Right lobe of liver (tissue), 6 donors: ENCODE data around the gene RAB34. TPM values are rescaled to one million over a fixed set of nuclear protein-coding genes. Genes with fewer than 3 reads are reported as not detected.

ENCODE experiments used
- ATAC-seq, 4 donors: fragments of 200-7000 bp; cut with Tn5 transposase; one replicate each; pipeline ENCODE4 v1.9.1; 2020; ENCODE audit warnings: mild to moderate bottlenecking in 4 of 4, moderate library complexity in 4 of 4
- DNase-seq, 3 donors: peaks; one replicate each; pipeline ENCODE4 v3.0.0-alpha.2; 2020
- H3K27ac ChIP-seq, 3 donors: fragments of 200-600 bp; one replicate each; pipeline ENCODE4 v1.8.0; 2022
- H3K27me3 ChIP-seq, 2 donors: fragments of 200-600 bp; one replicate each; pipeline ENCODE4 v1.8.0; 2022
- H3K36me3 ChIP-seq, 4 donors: fragments of 200-600 bp; sonication (generic) in 1 of 4; one replicate each; pipeline versions ENCODE4 v1.5.1 to v1.8.0; 2017 to 2022; ENCODE audit warnings: control low read depth in 1 of 4
- H3K4me1 ChIP-seq, 4 donors: fragments of 200-600 bp; sonication (generic) in 1 of 4; one replicate each; pipeline versions ENCODE4 v1.5.1 to v1.8.0; 2017 to 2022; ENCODE audit warnings: control low read depth in 1 of 4
- H3K4me3 ChIP-seq, 3 donors: fragments of 200-600 bp; one replicate each; pipeline ENCODE4 v1.8.0; 2022
- H3K9me3 ChIP-seq, 4 donors: fragments of 200-600 bp; sonication (generic) in 1 of 4; one replicate each; pipeline versions ENCODE4 v1.5.1 to v1.8.0; 2017 to 2022; ENCODE audit warnings: control low read depth in 1 of 4
- CTCF ChIP-seq, 4 donors: fragments of 200-600 bp in 3 of 4; fragments of 450-650 bp in 1 of 4; IDR thresholded peaks; one replicate each; pipeline versions ENCODE4 v1.5.1 to v1.8.0; 2016 to 2022; ENCODE audit warnings: antibody characterized with exemption in 4 of 4, mild to moderate bottlenecking in 2 of 4
- POLR2A ChIP-seq: fragments of 450-650 bp; IDR thresholded peaks from one replicate; pipeline ENCODE4 v1.6.1; 2017; ENCODE audit warnings: antibody characterized with exemption, mild to moderate bottlenecking
- WGBS: methylation state at CpG from one replicate; pipeline ENCODE4 v1.1.6; 2018; ENCODE audit warnings: low coverage, low lambda C conversion rate; ENCODE audit not compliant: insufficient coverage; ENCODE audit errors: missing lambda C conversion rate; 5-methylcytosine and 5-hydroxymethylcytosine counted together
- intact Hi-C, 2 donors: fragments of 100-400 bp; cut with DNase I; formaldehyde crosslinking; loops; one replicate each; pipeline versions ENCODE4 v1.11.2 to v1.14.1; 2022
- total RNA-seq, 6 experiments: library from RNA; depleted of rRNA in 2 of 6; stranded (reverse); fragments of >200 nt in 2 of 6; fragmentation: NEBNext Ultra II Directional in 3 of 6; extraction: Animal tissue kit (Norgen Biotek cat#: 25700) in 3 of 6; gene quantifications; one replicate each; pipeline versions ENCODE4 v1.1.0 to v1.2.4, GENCODE V29; 2016 to 2023
- donor health status: DM: no; HTN: yes; CAD: no.
- donor health status: DM: no; HTN: no; CAD: no.
- donor health status: DM: no; HTN: no; CAD: no.
- donor health status: DM: no; HTN: yes; CAD: no.
- donor health status: DM: no; HTN: yes; CAD: no.

RAB34 gene
- total RNA-seq, 6 experiments from 2014 or later = 2.5 to 12.5 (median 4.7) TPM

GRCh38 chr17:28735242-28735722 lies 17.6 kb upstream of the RAB34 start:
- Histone ChIP-seq H3K4me3 (no peak overlapping the region), H3K36me3 (no peaks in the 10 kb centered on the region), H3K27me3 (no peaks in the 10 kb centered on the region), H3K9me3 (no peaks in the 10 kb centered on the region), H3K27ac (no peak overlapping the region), H3K4me1 (no peaks in the 10 kb centered on the region)
- intact Hi-C loops = no loop called here
- no peak for DNase-seq
- peak in 1 of 4 donors; percentile 21 for ATAC-seq
- no peak for TF ChIP-seq CTCF (IDR thresholded peaks at IDR 0.05)
- no peak for TF ChIP-seq POLR2A
- WGBS = no CpG with 5 or more reads among the region's 5 CpGs

GRCh38 chr17:28734712-28735241 lies 17.1 kb upstream of the RAB34 start:
- H3K27ac ChIP-seq = no peak overlapping the region
- DNase-seq (no peak), ATAC-seq (no peak)
- no peaks in the 10 kb centered on the region for H3K36me3 ChIP-seq
- H3K9me3 ChIP-seq = no peaks in the 10 kb centered on the region
- intact Hi-C loops = no loop called here
- no peaks in the 10 kb centered on the region for H3K4me1 ChIP-seq
- H3K27me3 ChIP-seq = no peaks in the 10 kb centered on the region
- no peak overlapping the region for H3K4me3 ChIP-seq
- no peak for TF ChIP-seq CTCF (IDR thresholded peaks at IDR 0.05)
- TF ChIP-seq POLR2A = no peak
- WGBS = no CpG with 5 or more reads among the region's 10 CpGs

GRCh38 chr17:28733346-28733745 lies 15.7 kb upstream of the RAB34 start:
- DNase-seq (no peak), ATAC-seq (no peak)
- Histone ChIP-seq H3K9me3 (no peaks in the 10 kb centered on the region), H3K4me1 (no peaks in the 10 kb centered on the region), H3K27me3 (no peaks in the 10 kb centered on the region), H3K36me3 (no peaks in the 10 kb centered on the region), H3K27ac (no peak overlapping the region), H3K4me3 (no peak overlapping the region)
- 88% methylated on average over 1 of the region's 1 CpG for WGBS
- intact Hi-C loops = no loop called here
- no peak for TF ChIP-seq POLR2A
- TF ChIP-seq CTCF (IDR thresholded peaks at IDR 0.05) = no peak

- no peaks in the 10 kb centered on the region for H3K27me3 ChIP-seq
- H3K27ac ChIP-seq = no peak overlapping the region
- TF ChIP-seq CTCF (IDR thresholded peaks at IDR 0.05) = no peak
- TF ChIP-seq POLR2A = no peak
- no peaks in the 10 kb centered on the region for H3K9me3 ChIP-seq
- ATAC-seq = no peak
- WGBS = 81% methylated on average over 11 of the region's 11 CpGs
- no peak for DNase-seq
- H3K4me3 ChIP-seq = no peak overlapping the region
- H3K4me1 ChIP-seq = peaks cover 0 to 9% (median 4%) of the 10 kb centered on the region in 4 donors
- no peaks in the 10 kb centered on the region for H3K36me3 ChIP-seq
- intact Hi-C loops = no loop called here
These were observed 12.3 kb upstream of the RAB34 start for GRCh38 chr17:28729950-28730330.
